AG09319 (cell line): Measurements from ENCODE around the gene IRF8.
"Not testable (repeated sequence)": the region's sequence is repeated elsewhere in the genome, so short reads cannot be mapped to it uniquely, and the experiment has no call there.

Experiments used
- DNase-seq: peaks from one replicate; pipeline ENCODE4 v3.0.0-alpha.2; 2010; ENCODE audit warnings: low read depth; ENCODE audit errors: extremely low read depth
- TF ChIP-seq, protein P1 (sequence below): IDR thresholded peaks from 2 replicates; pipeline ENCODE4 v1.5.1; 2011; ENCODE audit warnings: low read depth, mild to moderate bottlenecking, inconsistent platforms, low read length, moderate library complexity

Gene IRF8

DNA sequence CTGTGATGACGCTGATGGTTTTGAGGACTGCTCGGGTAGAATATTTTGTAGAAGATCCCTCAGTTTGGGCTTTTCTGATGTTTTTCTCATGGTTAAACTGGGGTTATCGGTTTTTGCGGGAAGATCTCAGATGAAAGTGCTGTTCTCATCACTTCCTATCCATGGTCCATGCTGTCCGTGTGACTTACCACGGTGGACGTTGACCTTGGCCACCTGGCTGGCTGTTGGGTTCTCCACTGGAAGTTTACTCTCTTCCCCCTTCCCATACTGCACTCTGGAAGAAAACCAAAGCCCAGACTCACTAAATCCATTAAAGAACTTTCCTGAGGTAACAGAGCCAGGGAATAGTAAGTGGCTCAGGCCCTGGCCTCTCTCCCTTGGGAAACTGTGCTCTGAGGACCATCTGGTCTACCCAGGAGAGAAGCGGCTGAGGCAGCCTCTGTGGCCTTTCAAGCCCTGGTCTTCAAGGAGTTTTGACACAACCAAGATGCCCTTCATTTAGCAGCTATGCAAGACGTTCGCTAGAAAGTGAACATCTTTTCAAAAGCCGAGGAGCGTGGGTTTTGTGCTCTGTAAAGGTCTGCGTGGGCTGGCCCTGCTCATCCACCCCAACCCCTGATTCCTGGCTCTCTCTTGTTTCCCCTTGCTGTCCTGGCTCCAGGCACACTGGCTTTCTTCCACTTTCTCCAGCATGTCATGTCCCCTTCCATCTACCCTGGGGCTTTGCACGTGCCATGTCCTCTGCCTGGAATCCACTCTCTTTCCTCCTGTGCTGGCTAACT is 43.1 kb downstream of the IRF8 start:
- TF ChIP-seq, protein P1, sequence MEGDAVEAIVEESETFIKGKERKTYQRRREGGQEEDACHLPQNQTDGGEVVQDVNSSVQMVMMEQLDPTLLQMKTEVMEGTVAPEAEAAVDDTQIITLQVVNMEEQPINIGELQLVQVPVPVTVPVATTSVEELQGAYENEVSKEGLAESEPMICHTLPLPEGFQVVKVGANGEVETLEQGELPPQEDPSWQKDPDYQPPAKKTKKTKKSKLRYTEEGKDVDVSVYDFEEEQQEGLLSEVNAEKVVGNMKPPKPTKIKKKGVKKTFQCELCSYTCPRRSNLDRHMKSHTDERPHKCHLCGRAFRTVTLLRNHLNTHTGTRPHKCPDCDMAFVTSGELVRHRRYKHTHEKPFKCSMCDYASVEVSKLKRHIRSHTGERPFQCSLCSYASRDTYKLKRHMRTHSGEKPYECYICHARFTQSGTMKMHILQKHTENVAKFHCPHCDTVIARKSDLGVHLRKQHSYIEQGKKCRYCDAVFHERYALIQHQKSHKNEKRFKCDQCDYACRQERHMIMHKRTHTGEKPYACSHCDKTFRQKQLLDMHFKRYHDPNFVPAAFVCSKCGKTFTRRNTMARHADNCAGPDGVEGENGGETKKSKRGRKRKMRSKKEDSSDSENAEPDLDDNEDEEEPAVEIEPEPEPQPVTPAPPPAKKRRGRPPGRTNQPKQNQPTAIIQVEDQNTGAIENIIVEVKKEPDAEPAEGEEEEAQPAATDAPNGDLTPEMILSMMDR = no peak
- no peak for DNase-seq

DNA sequence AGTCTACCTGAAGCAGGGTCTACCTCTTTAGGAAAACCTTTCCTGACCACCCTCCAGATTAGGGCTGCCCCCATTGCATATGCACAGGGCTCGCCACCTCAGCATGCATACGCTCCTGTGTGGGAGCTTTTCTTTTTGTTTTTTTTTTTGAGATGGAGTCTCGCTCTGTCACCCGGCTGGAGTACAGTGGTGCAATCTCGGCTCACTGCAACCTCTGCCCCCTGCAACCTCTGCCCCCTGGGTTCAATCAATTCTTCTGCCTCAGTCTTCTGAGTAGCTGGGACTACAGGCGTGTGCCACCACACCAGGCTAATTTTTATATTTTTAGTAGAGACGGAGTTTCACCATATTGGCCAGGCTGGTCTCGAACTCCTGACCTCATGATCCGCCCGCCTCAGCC is 43.7 kb downstream of the IRF8 start:
- not testable (repeated sequence) for DNase-seq

DNA sequence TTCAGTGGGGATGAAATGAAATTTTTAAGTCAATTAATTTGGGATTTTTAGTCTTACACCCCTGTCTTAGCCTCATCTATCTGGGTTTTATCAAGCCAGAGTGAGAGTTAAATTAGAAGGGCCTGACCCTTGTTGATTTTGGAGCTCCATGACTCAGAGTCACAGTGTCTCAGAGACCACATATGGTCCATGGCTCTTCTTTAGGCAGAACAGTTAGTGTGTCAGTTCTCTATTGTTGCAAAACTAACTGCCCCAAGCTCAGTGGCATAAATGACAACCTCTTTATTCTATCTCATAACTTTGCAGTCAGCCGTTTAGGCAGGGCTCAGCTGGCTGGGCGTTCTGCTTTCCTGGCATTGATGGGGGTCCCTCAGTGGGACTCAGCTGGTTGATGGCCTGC is 44.7 kb downstream of the IRF8 start:
- DNase-seq = no peak
- TF ChIP-seq, protein P1 = no peak

DNA sequence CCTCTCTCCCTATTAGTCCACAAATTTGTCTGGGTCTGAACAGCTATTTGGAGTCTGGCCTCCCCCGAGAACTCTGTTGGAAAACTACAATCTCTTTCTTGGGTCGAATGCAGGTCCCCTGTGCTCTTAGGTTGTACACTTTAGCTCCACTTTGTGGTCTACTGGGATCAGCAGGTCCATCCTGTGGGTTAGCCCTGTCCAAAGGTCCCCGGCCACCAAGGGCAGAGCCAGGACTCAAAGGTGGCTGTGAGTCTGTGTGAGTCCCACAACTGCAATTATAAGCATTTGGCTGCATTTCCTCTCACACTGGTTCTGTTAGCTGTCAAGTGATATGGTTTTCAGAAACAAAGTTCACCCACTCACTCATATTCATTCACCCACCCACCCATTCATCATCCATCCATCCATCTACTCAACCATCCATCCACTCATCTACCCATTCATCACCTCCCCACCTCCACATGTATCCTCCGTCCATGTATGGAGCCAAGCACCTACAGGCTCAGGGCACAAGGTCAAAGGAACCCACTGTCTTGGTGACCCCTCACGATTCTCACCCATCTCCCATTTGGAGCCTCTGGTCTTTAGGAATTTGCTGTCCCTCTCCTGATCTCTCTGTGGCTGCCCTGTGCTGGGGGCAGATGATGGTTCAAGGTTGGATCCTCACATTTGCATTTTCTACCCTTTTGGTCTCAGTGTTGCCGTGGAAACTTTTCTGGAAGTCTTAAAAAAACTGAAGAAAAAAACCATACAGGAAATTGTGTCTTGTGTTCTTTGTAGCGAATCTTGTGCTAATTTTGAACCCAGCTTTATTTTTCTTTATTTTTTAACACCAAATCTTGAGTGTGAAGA is 45.8 kb downstream of the IRF8 start:
- DNase-seq = no peak
- TF ChIP-seq, protein P1 = no peak

DNA sequence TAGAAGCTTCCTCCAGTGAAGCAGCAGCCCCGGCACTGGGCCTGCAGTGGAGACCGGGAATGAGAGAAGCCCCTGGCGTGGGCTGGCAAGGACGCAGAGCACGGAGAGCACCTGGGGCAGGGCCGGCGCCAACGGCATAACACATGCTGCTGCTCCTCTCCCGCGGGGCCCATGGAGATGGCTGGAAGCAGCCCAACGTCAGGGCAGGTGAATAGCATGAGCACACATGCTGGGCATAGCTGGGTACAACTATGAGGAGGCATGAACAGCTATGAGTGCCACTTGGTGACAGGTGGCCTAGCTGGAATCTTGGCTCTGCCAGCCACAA is 46.4 kb downstream of the IRF8 start:
- DNase-seq = no peak
- TF ChIP-seq, protein P1 = no peak

DNA sequence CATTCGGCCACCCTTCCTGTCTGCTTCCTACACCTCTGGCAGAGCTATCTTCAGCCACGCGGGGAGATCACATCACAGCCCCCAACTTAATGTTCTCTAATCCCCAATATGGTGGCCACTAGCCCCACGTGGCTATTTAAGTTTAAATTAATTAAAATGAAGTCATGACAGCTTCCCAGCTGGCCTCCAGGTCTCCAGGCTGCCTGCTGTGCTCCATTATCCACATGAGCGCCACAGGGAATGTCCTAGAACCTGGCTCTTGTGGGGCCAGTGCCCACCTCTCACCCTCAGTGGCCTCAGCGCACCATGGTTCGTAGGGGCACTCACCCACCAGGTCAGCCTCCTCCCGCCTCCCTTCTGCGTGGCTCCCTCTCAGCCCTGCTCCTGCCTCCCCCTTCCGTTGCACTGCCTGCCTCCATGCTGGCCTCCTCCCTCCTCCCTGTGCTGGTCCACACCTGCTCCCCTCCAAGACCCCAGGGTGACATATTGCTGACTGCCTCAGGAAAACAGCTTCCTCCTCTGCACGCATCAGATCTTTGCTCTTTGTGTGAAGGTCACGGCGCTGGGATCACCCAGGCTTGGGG is 47.7 kb downstream of the IRF8 start:
- DNase-seq = no peak
- TF ChIP-seq, protein P1 = no peak

DNA sequence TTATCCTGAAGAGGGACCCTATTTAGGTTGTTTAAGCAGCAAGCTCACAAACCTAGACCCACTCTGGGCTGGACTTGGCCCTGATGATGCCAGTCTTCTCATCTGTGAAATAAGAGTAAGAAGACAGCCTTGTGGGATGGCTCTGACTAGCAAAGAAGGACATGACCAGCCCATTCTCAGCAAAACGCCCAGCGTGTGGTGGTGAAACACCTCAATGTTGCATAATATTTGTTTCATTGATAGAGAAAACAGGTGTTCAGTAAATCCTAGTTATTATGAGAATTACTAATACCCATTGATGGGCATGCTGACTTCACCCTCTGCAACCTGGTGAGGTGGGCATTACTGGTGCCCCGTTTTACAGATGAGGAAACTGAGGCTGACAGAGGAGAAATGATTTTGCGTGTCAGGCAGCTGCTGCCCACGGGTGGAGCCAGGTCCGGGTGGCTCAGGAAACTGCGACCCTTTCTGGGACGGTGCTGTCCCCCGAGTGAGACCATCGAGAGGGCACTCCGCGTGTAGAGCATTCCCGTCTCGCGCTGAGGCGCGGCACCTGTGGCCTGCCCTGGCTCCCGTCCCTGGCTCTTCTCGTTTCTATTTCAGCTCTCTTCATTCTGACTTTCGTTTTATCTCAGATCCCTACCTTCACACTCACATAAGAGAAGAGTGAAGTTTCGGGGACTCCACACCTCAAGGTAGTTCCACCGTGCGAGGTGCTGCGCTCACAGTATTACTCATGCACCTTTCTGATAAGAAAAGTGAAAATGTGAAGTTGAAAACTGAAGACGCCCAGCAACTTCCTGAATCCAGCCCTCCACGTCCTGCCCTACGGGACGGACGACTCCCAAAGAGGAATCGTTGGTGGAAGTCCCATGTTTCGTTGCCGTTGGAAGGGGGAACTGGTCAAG is 48.5 kb downstream of the IRF8 start:
- DNase-seq = no peak
- TF ChIP-seq, protein P1 = no peak
